ENCODE results near the gene MYO9B.
"Not testable (repeated sequence)": the region's sequence is repeated elsewhere in the genome, so short reads cannot be mapped to it uniquely, and the experiment has no call there.

The MYO9B gene

GRCh38 chr19:17180997-17181702, 105.6 kb downstream of the MYO9B start:
- DNase-seq (ENCODE audit: low read depth in 2 of 3, low spot score in 2 of 3) = no peak

DNA sequence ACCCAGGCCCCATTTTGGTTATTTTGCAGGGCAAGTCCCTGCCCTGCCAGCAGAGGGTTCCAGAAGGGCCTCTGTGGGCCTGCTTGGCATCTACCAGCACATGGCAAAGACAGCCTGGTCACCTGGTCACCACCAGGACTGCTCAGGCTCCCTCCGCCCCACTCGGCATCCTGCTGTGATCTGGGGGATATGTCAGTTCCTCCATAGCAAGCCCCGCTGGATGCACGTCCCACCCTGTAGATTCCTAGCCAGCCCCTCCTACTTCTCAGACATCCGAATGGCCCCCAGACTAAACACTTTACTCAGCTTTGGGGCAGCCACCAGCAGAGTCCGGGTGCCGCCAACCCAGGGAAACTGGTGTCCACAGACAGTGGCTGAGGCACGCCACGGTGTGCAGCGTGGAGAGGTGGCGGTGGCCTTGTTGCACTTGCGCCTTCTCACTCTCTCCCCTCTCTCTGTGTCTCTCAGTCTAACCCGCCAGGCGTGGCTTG, 107.7 kb downstream of the MYO9B start:
- DNase-seq (ENCODE audit: low read depth in 2 of 3, low spot score in 2 of 3) = peak in 2 of 3 experiments; percentile 14 to 29

- DNase-seq (ENCODE audit: low read depth in 2 of 3, low spot score in 2 of 3) = no peak
Observed at GRCh38 chr19:17183858-17184321, 108.3 kb downstream of the MYO9B start.

DNA sequence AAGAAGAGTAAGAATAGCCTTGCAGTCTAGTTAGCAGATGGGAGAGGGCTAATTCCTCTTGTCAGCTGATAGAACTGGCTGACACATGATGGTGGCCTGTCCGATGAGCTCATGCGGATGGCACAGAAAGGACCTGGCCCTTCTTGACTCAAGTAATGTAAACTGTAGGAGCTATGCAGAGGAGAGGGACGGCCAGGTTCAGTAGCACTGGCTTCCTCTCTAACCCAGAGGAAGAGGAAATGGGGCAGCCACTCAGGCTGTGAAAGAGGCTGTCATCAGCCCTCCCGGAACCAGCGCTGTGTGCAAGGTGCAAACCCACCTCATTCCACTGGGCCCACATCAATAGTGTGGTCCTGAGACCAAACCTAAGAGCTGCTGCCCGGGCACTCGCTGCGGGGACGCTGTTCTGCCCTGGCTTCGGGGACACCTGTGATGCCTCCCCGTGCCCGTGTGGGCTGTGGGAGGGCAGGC, 108.8 kb downstream of the MYO9B start:
- peak; percentile 16 to 23 (median 20) for DNase-seq (ENCODE audit: low read depth in 2 of 3, low spot score in 2 of 3)

DNA sequence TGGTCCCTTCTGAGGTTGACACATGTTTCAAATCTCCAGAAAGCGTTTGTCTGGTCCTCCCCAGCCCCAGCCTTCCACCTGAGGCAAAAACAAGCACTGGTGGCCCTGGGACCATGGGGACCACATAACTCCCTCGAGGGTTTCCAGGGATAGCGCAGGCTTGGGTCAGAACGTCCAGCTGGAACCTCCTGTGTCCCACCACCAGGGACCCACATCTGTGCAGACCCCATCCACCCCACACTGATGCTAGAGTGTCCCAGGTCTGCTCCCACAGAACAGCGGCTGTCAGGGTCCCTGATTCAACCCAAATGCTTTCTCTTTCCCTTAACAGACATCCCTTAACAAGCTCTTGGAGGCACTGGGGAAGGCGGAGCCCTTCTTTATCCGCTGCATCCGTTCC, 110.0 kb downstream of the MYO9B start:
- DNase-seq (ENCODE audit: low read depth in 2 of 3, low spot score in 2 of 3) = no peak

DNA sequence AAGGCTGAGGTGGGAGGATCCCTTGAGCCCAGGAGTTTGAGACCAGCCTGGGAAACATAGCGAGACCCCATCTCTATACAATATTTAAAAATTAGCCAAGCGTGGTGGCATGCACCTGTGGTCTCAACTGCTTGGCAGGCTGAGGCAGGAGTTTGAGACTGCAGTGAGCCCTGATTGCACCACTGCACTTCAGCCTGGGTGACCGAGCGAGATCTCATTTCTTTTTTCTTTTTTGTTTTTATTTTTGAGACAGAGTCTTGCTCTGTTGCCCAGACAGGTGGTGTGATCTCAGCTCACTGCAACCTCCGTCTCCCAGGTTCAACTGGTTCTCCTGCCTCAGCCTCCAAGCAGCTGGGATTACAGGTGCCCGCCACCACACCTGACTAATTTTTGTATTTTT, 116.2 kb downstream of the MYO9B start:
- not testable (repeated sequence) for DNase-seq (ENCODE audit: low read depth in 2 of 3, low spot score in 2 of 3)

- DNase-seq (ENCODE audit: low read depth in 2 of 3, low spot score in 2 of 3) = no peak
Observed at GRCh38 chr19:17192751-17193150, 117.2 kb downstream of the MYO9B start.

DNA sequence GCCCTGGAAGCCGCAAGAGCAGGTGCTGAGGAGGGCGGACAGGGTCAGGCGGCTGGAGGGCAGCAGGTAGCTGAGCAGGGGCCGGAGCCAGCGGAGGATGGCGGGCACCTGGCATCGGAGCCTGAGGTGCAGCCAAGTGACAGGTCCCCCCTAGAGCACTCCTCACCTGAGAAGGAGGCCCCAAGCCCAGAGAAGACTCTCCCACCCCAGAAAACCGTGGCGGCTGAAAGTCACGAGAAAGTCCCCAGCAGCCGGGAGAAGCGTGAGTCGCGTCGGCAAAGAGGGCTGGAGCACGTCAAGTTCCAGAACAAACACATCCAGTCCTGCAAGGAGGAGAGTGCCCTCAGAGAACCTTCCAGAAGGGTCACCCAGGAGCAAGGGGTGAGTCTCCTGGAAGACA, 119.0 kb downstream of the MYO9B start:
- no peak for DNase-seq (ENCODE audit: low read depth in 2 of 3, low spot score in 2 of 3)

DNA sequence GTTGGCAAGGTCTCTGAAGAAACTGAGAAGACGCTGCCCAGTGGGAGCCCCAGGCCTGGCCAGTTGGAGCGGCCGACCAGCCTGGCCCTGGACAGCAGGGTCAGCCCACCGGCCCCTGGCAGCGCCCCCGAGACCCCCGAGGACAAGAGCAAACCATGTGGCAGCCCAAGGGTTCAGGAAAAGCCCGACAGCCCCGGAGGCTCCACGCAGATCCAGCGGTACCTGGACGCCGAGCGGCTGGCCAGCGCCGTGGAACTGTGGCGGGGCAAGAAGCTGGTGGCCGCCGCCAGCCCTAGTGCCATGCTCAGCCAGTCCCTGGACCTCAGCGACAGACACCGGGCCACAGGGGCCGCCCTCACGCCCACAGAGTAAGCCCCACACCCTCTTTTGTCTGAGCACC, 119.5 kb downstream of the MYO9B start:
- no peak for DNase-seq (ENCODE audit: low read depth in 2 of 3, low spot score in 2 of 3)

DNA sequence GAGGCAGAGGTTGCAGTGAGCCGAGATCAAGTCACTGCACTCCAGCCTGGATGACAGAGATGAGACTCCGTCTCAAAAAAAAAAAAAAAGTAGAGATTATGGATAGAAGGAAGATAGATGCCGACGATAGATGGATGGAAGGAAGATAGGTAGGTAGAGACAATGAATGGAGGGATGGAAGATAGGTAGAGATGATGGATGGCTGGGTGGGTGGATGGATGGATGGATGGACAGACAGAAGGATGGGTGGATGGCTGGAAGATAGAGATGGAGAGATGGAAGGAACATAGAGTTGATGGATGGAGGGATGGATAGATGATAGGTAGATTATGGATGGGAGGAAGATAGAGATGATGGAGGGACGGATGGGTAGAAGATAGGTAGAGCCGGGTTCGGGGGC, 121.0 kb downstream of the MYO9B start:
- DNase-seq (ENCODE audit: low read depth in 2 of 3, low spot score in 2 of 3) = no peak

- no peak for DNase-seq (ENCODE audit: low read depth in 2 of 3, low spot score in 2 of 3)
Observed at GRCh38 chr19:17197666-17198065, 122.1 kb downstream of the MYO9B start.

DNA sequence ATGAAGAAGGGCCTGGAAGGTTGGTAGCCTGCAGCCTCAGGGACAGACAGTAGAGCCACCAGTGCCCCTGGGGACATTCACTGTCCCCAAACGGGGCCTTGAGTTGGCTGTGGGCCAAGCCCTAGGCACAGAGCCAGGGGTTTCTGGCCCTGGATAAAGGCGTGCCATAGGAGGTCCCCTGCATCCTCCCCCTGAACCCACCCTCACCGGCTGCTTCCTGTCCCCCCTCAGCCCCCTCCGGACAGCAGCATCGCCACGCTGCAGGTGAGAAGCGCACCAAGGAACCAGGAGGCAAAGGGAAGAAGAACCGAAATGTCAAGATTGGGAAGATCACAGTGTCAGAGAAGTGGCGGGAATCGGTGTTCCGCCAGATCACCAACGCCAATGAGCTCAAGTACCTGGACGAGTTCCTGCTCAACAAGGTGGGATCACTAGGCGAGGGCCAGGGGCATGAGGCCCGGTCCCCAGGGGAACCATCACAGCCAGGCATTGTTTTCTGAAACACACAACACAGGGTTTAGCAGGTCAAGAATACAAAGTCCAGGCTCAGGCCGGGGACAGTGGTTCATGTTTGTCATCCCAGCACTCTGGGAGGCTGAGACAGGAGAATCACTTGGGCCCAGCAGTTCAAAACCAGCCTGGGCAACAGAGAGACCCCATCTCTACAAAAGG, 125.0 kb downstream of the MYO9B start:
- DNase-seq (ENCODE audit: low read depth in 2 of 3, low spot score in 2 of 3) = no peak

DNA sequence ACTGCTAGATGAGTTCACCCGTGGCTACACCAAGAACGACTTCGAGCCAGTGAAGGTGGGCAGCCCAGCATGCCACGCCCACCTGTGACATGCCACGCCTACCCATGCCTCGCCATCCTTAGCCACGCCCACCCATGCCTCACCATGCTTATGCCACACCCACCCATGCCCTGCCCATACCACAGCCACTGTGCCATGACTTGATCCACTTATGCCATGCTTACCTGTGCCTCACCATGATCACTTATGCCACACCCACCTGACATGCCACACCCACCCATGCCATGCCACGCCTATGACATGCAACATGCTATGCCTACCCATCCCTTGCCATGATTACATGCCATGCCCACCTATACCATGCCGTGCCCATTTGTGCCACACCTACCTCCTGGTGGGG, 126.7 kb downstream of the MYO9B start:
- DNase-seq (ENCODE audit: low read depth in 2 of 3, low spot score in 2 of 3) = no peak

- no peak for DNase-seq (ENCODE audit: low read depth in 2 of 3, low spot score in 2 of 3)
Observed at GRCh38 chr19:17202713-17203112, 127.1 kb downstream of the MYO9B start.

DNA sequence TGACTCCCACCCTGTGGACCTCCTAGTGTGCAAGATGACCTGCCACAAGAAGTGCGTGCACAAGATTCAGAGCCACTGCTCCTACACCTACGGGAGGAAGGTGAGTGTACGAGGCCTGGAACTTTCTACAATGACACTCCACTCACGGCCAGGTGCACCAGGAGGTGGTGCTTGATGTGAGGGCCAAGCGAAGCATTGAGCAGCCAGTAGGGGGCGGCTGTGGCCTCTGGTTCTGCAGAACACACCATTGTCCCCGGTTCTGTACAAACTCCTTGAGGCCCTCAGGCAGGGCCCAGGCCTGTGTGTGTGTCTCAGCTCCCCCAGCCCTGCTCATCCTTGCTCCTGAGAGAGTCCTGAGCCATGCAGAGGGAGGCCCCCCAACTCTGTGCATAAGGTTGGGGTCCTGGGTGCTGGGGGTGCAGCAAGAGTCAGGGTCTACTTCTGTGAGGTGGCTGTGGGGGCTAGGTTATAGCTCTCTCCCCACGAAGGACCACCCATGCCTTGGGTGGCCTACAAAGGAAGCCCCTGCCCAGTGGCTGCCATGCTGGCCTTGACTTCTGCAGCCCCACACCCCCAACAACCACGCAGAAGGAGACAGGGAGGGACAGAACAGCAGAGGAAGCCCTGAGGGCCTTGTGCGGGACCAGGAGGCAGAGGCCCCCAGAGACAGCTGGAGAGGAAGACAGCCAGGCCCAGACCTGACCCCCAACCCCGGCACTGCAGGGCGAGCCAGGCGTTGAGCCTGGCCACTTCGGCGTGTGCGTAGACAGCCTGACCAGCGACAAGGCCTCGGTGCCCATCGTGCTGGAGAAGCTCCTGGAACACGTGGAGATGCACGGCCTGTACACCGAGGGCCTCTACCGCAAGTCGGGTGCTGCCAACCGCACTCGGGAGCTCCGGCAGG, 129.9 kb downstream of the MYO9B start:
- no peak for DNase-seq (ENCODE audit: low read depth in 2 of 3, low spot score in 2 of 3)

- DNase-seq (ENCODE audit: low read depth in 2 of 3, low spot score in 2 of 3) = no peak
Observed at GRCh38 chr19:17206736-17207581, 131.4 kb downstream of the MYO9B start.

DNA sequence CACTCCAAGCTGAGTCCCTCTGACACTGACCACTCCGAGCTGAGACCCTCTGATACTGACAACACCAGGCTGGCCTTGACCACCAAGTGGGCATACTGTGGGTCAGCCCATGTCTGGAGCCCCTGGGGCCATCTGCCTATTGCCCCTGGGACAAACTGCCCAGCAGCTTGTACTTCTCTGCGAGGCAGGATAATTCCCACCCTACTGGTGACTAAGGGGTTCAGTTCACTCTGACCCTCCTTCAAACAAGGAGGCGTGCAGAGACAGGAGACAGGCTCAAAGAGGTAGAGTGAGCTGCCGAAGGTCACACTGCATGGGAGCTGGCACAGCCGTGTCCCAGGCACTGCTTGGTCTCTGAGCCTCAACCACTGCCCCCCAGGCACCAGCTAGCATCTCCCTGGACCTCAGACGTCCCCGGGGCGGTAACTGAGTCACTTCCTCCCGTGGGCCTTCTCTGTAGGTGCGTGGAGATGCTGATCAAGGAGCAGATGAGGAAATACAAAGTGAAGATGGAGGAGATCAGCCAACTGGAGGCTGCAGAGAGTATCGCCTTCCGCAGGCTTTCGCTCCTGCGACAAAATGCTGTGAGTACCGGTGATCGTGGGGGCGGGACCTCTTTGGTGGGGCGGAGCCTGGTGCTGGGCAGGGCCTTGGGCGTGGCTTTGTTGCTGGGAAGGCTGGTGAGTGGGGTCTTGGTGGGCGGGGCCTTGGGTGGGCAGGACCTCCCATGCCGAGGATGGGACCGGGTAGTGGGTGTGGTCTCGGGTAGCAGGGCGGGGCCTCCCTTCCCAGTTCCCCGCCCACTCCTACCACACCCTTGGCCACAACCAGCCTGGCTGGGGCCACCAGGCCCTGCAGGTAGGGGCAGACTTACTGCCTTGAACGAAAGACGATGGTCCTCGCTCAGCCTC, 133.8 kb downstream of the MYO9B start:
- peak; percentile 31 to 45 (median 36) for DNase-seq (ENCODE audit: low read depth in 2 of 3, low spot score in 2 of 3)

GRCh38 chr19:17210296-17210695, 134.7 kb downstream of the MYO9B start:
- DNase-seq (ENCODE audit: low read depth in 2 of 3, low spot score in 2 of 3) = no peak
